ENCODE measurements around the gene PCDH10. TPM values are rescaled to one million over a fixed set of nuclear protein-coding genes. Genes with fewer than 3 reads are reported as not detected.
A peak's percentile ranks its signal among the peaks of the same experiment; 100 is the strongest.

The PCDH10 gene
- total RNA-seq, result under 1 TPM; 0.32 to 0.39 TPM
- long read RNA-seq, result 0 reads

GRCh38 chr4:133148690-133149363 is at the start of gene PCDH10:
Gene PCDH10, plus strand, starts transcription at chr4:133149294. Its CDS starts 847 bp downstream, at chr4:133150141.
- peak; percentile 96 to 98 for ATAC-seq
- intact Hi-C loops (cut with DNase I), result no loop called here
- DNase-seq, result peak; percentile 90

- no peak for ATAC-seq
Observed at GRCh38 chr4:133102043-133102442, 47.1 kb upstream of the PCDH10 start.

GRCh38 chr4:133102612-133103409 is 46.3 kb upstream of the PCDH10 start:
- ATAC-seq, result no peak
- intact Hi-C loops (cut with DNase I), result no loop called here

More at GRCh38 chr4:133102043-133102442, 47.1 kb upstream of the PCDH10 start:
- intact Hi-C loops (cut with DNase I), result no loop called here
- DNase-seq, result no peak

GRCh38 chr4:133112641-133113040 is 36.5 kb upstream of the PCDH10 start:
- ATAC-seq, result no peak
- intact Hi-C loops (cut with DNase I), result no loop called here
- DNase-seq, result no peak

More at GRCh38 chr4:133102612-133103409, 46.3 kb upstream of the PCDH10 start:
- DNase-seq, result no peak

- intact Hi-C loops (cut with DNase I), result no loop called here
- DNase-seq (no peak), ATAC-seq (no peak)
Observed at GRCh38 chr4:133124746-133125145, 24.3 kb upstream of the PCDH10 start.

- intact Hi-C loops (cut with DNase I), result no loop called here
- DNase-seq (no peak), ATAC-seq (no peak)
Observed at GRCh38 chr4:133127500-133127899, 21.6 kb upstream of the PCDH10 start.

- DNase-seq (no peak), ATAC-seq (no peak)
- intact Hi-C loops (cut with DNase I), result no loop called here
Observed at GRCh38 chr4:133129237-133129636, 19.9 kb upstream of the PCDH10 start.

GRCh38 chr4:133130171-133130570 is 18.9 kb upstream of the PCDH10 start:
- intact Hi-C loops (cut with DNase I), result no loop called here
- ATAC-seq, result no peak
- no peak for DNase-seq

GRCh38 chr4:133131829-133132460 is 17.1 kb upstream of the PCDH10 start:
- no peak for ATAC-seq
- intact Hi-C loops (cut with DNase I), result no loop called here
- DNase-seq, result no peak

- ATAC-seq, result no peak
- no peak for DNase-seq
- intact Hi-C loops (cut with DNase I), result no loop called here
Observed at GRCh38 chr4:133136833-133137232, 12.3 kb upstream of the PCDH10 start.

GRCh38 chr4:133137571-133137970 is 11.5 kb upstream of the PCDH10 start:
- intact Hi-C loops (cut with DNase I), result no loop called here
- no peak for DNase-seq
- ATAC-seq, result no peak

- DNase-seq (no peak), ATAC-seq (no peak)
- intact Hi-C loops (cut with DNase I), result no loop called here
Observed at GRCh38 chr4:133143775-133144430, 5.2 kb upstream of the PCDH10 start.

- DNase-seq (no peak), ATAC-seq (no peak)
- intact Hi-C loops (cut with DNase I), result no loop called here
Observed at GRCh38 chr4:133145241-133145640, 3.9 kb upstream of the PCDH10 start.

- DNase-seq (no peak), ATAC-seq (no peak)
- intact Hi-C loops (cut with DNase I), result no loop called here
Observed at GRCh38 chr4:133145758-133146573, 3.1 kb upstream of the PCDH10 start.

GRCh38 chr4:133146574-133147241 is 2.4 kb upstream of the PCDH10 start:
- intact Hi-C loops (cut with DNase I), result no loop called here
- peak in 1 of 2 donors; percentile 31 for ATAC-seq
- DNase-seq, result no peak

GRCh38 chr4:133147286-133147821 is 1.7 kb upstream of the PCDH10 start:
- intact Hi-C loops (cut with DNase I), result no loop called here
- DNase-seq, result no peak
- ATAC-seq, result no peak

- intact Hi-C loops (cut with DNase I), result no loop called here
- peak in 1 of 2 donors; percentile 53 for ATAC-seq
- DNase-seq, result no peak
Observed at GRCh38 chr4:133147921-133148689, 989 bp upstream of the PCDH10 start.
